Stomach (tissue), 4 donors: ENCODE results near the gene TPRN.

Experiments
- EP300 ChIP-seq: sonication (generic); formaldehyde crosslinking; IDR thresholded peaks from one replicate; pipeline ENCODE4 v1.6.1; 2017; ENCODE audit warnings: antibody characterized with exemption
- POLR2A ChIP-seq, 4 donors: fragments of 450-650 bp; IDR thresholded peaks; one replicate each; pipeline ENCODE4 v1.6.1; 2016; ENCODE audit warnings: antibody characterized with exemption in 4 of 4, control low read depth in 2 of 4, mild to moderate bottlenecking in 1 of 4, moderate library complexity in 1 of 4
- TF ChIP-seq, protein P1 (sequence below), 7 experiments: fragments of 450-650 bp in 4 of 7; fragments of 200-600 bp in 3 of 7; sonication (generic) in 3 of 7; IDR thresholded peaks; one replicate each; pipeline ENCODE4 v1.5.1; 2016 to 2019; ENCODE audit warnings: antibody characterized with exemption in 7 of 7, control low read depth in 2 of 7, mild to moderate bottlenecking in 1 of 7

DNA sequence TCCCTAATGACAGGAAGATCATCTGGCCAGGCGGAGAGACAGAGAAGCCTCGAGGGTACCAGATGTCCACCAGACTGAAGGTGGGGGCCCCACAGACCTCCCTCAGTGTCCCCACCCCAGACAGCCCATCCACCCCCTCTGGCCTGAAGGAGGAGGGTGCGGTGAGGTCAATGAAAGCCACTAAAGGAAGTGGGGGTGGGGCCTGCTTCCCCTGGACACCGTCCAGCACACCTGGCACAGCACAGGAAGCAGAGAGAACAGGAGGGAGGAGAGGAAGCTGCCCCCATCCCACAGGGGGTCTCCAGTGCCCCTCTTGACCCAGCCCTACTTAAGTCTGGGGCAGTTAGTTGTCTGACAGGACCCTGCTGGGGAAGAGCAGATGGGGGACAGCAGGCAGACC is 41.9 kb downstream of the TPRN start:
- TF ChIP-seq, protein P1, sequence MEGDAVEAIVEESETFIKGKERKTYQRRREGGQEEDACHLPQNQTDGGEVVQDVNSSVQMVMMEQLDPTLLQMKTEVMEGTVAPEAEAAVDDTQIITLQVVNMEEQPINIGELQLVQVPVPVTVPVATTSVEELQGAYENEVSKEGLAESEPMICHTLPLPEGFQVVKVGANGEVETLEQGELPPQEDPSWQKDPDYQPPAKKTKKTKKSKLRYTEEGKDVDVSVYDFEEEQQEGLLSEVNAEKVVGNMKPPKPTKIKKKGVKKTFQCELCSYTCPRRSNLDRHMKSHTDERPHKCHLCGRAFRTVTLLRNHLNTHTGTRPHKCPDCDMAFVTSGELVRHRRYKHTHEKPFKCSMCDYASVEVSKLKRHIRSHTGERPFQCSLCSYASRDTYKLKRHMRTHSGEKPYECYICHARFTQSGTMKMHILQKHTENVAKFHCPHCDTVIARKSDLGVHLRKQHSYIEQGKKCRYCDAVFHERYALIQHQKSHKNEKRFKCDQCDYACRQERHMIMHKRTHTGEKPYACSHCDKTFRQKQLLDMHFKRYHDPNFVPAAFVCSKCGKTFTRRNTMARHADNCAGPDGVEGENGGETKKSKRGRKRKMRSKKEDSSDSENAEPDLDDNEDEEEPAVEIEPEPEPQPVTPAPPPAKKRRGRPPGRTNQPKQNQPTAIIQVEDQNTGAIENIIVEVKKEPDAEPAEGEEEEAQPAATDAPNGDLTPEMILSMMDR (IDR thresholded peaks at IDR 0.05) = no peak
- TF ChIP-seq POLR2A (IDR thresholded peaks at IDR 0.05) (no peak), EP300 (no peak)
